Liver (tissue), 9 donors: Measurements from ENCODE around the gene SCIMP. TPM values are rescaled to one million over a fixed set of nuclear protein-coding genes. Genes with fewer than 3 reads are reported as not detected.
"Not testable (repeated sequence)": the region's sequence is repeated elsewhere in the genome, so short reads cannot be mapped to it uniquely, and the experiment has no call there.

Experiments used
- DNase-seq: peaks from one replicate; pipeline ENCODE4 v3.0.0-alpha.2; 2017; ENCODE audit warnings: low spot score
- H3K27ac ChIP-seq, 2 donors: one replicate each; pipeline ENCODE4 v1.7.0; 2013; ENCODE audit warnings: inconsistent platforms in 2 of 2, low read length in 2 of 2, control low read depth in 1 of 2, low read depth in 1 of 2, mild to moderate bottlenecking in 1 of 2
- H3K27me3 ChIP-seq, 4 donors: one replicate each; pipeline versions ENCODE4 v1.6.1 to v1.7.0; 2013; ENCODE audit warnings: low read length in 3 of 4, inconsistent platforms in 1 of 4, mild to moderate bottlenecking in 1 of 4, moderate library complexity in 1 of 4; ENCODE audit not compliant: control insufficient read depth in 4 of 4, insufficient read depth in 4 of 4
- H3K36me3 ChIP-seq, 4 donors: one replicate each; pipeline versions ENCODE4 v1.6.1 to v1.7.0; 2013; ENCODE audit warnings: low read length in 3 of 4, mild to moderate bottlenecking in 3 of 4, low read depth in 1 of 4, moderate library complexity in 1 of 4; ENCODE audit not compliant: control insufficient read depth in 4 of 4, insufficient read depth in 3 of 4
- H3K4me1 ChIP-seq, 4 donors: one replicate each; pipeline versions ENCODE4 v1.6.1 to v1.7.0; 2013; ENCODE audit warnings: low read length in 3 of 4, mild to moderate bottlenecking in 3 of 4, moderate library complexity in 1 of 4; ENCODE audit not compliant: control insufficient read depth in 4 of 4, insufficient read depth in 4 of 4
- H3K4me3 ChIP-seq, 3 donors: one replicate each; pipeline versions ENCODE4 v1.6.1 to v1.7.0; 2013; ENCODE audit warnings: low read length in 3 of 3, control low read depth in 1 of 3, low read depth in 1 of 3, mild to moderate bottlenecking in 1 of 3
- H3K9ac ChIP-seq, 2 donors: one replicate each; pipeline ENCODE4 v1.7.0; 2013; ENCODE audit warnings: low read length in 2 of 2, mild to moderate bottlenecking in 2 of 2, moderate library complexity in 2 of 2, control low read depth in 1 of 2, low read depth in 1 of 2
- H3K9me3 ChIP-seq, 4 donors: one replicate each; pipeline versions ENCODE4 v1.6.1 to v1.7.0; 2013; ENCODE audit warnings: low read length in 3 of 4; ENCODE audit not compliant: control insufficient read depth in 4 of 4
- CTCF ChIP-seq: fragments of 150-350 bp; IDR thresholded peaks from 2 replicates; pipeline ENCODE4 v1.5.1; 2017; ENCODE audit warnings: improper control_type of control experiment, low read depth, low read length; ENCODE audit not compliant: missing input control
- EGR1 ChIP-seq, 2 donors: IDR thresholded peaks; 2 replicates each; pipeline ENCODE4 v1.6.1; 2016 to 2018; ENCODE audit warnings: antibody characterized with exemption in 2 of 2, low read depth in 2 of 2
- FOXA1 ChIP-seq: IDR thresholded peaks from 2 replicates; pipeline ENCODE4 v1.6.1; 2016; ENCODE audit warnings: antibody characterized with exemption
- HNF4A ChIP-seq, 2 donors: conservative IDR thresholded peaks; 2 replicates each; pipeline ENCODE4 v1.6.1; 2016; ENCODE audit warnings: antibody characterized with exemption in 2 of 2, mild to moderate bottlenecking in 2 of 2
- HNF4G ChIP-seq: IDR thresholded peaks from 2 replicates; pipeline ENCODE4 v1.6.1; 2016; ENCODE audit warnings: antibody characterized with exemption
- NR2F2 ChIP-seq: IDR thresholded peaks from 2 replicates; pipeline ENCODE4 v1.6.1; 2016; ENCODE audit warnings: antibody characterized with exemption
- RXRA ChIP-seq, 2 donors: IDR thresholded peaks; 2 replicates each; pipeline ENCODE4 v1.6.1; 2017 to 2018; ENCODE audit warnings: antibody characterized with exemption in 2 of 2, mild to moderate bottlenecking in 1 of 2
- TAF1 ChIP-seq: conservative IDR thresholded peaks from 2 replicates; pipeline ENCODE4 v1.6.1; 2016; ENCODE audit warnings: antibody characterized with exemption, mild to moderate bottlenecking
- WGBS: extraction: QIAGEN DNeasy Blood & Tissue Kit; methylation state at CpG from one replicate; pipeline ENCODE4 v1.1.7; 2013; 5-methylcytosine and 5-hydroxymethylcytosine counted together
- polyA plus RNA-seq, 2 donors: library from polyadenylated mRNA; stranded (reverse) in 1 of 2; unstranded in 1 of 2; fragments of 200-250 nt in 1 of 2; fragments of >200 nt in 1 of 2; fragmentation: Nextera tagmentation in 1 of 2; extraction: Ambion mirVana in 1 of 2; gene quantifications; one replicate each; pipeline versions ENCODE4 v1.2.1 to v1.2.3, GENCODE V29; 2013 to 2015
- total RNA-seq, 2 donors: library from RNA; depleted of rRNA; stranded (reverse); fragments of >200 nt; gene quantifications; one replicate each; pipeline ENCODE4 v1.2.3, GENCODE V29; 2014
- donor health status: healthy.
- donor health status: healthy.
- donor health status: healthy.
- donor health status: healthy.
- donor health status: healthy.

Gene SCIMP
- total and polyA plus RNA-seq, 4 donors = 3.0 to 5.7 (median 3.5) TPM

- no peak for DNase-seq
Observed at GRCh38 chr17:5226940-5227878, 7.5 kb downstream of the SCIMP start.

GRCh38 chr17:5225668-5226457, 8.8 kb downstream of the SCIMP start:
- H3K4me3 ChIP-seq = no peak overlapping the region
- peak overlapping the region in 1 of 2 donors; percentile 6 for H3K9ac ChIP-seq
- no peak for DNase-seq
- peak overlapping the region in 1 of 2 donors; percentile 4 for H3K27ac ChIP-seq
- H3K4me1 ChIP-seq = peaks cover 0 to 3% (median 0%) of the 10 kb centered on the region in 4 donors
- WGBS = 80% methylated on average over 17 of the region's 17 CpGs
- no peaks in the 10 kb centered on the region for H3K27me3 ChIP-seq
- H3K36me3 ChIP-seq = peaks cover 0 to 3% (median under 1%) of the 10 kb centered on the region in 4 donors
- no peaks in the 10 kb centered on the region for H3K9me3 ChIP-seq
- TF ChIP-seq RXRA (IDR thresholded peaks at IDR 0.05) (peak in 1 of 2 donors; percentile 9), EGR1 (IDR thresholded peaks at IDR 0.05; ENCODE audit: low read depth in 2 of 2) (no peak), HNF4A (conservative IDR thresholded peaks at IDR 0.05) (no peak)

More at GRCh38 chr17:5226940-5227878, 7.5 kb downstream of the SCIMP start:
- WGBS = 83% methylated on average over 15 of the region's 15 CpGs
- Histone ChIP-seq H3K4me3 (no peak overlapping the region), H3K9ac (no peak overlapping the region), H3K4me1 (peaks cover 0 to 3% (median 0%) of the 10 kb centered on the region in 4 donors), H3K27ac (peak overlapping the region in 1 of 2 donors; percentile 31), H3K9me3 (peaks cover 0 to 3% (median under 1%) of the 10 kb centered on the region in 4 donors), H3K27me3 (no peaks in the 10 kb centered on the region), H3K36me3 (peaks cover 0 to 3% (median under 1%) of the 10 kb centered on the region in 4 donors)
- no peak for TF ChIP-seq FOXA1
- TF ChIP-seq HNF4A (conservative IDR thresholded peaks at IDR 0.05) = no peak
- TF ChIP-seq NR2F2 = no peak
- TF ChIP-seq TAF1 = no peak

- WGBS = 94% methylated on average over 12 of the region's 12 CpGs
- H3K36me3 ChIP-seq, H3K9me3 ChIP-seq, H3K4me1 ChIP-seq, DNase-seq, H3K4me3 ChIP-seq, H3K9ac ChIP-seq, H3K27me3 ChIP-seq: not testable (repeated sequence)
- peak overlapping the region in 1 of 2 donors; percentile 69 for H3K27ac ChIP-seq
Observed at GRCh38 chr17:5221912-5222311, 12.7 kb downstream of the SCIMP start.

GRCh38 chr17:5220074-5220473, 14.6 kb downstream of the SCIMP start:
- TF ChIP-seq HNF4G (no peak), CTCF (no peak), HNF4A (conservative IDR thresholded peaks at IDR 0.05) (peak in 1 of 2 donors; percentile 20)
- H3K9me3 ChIP-seq = no peaks in the 10 kb centered on the region
- peaks cover 0 to 3% (median 0%) of the 10 kb centered on the region in 4 donors for H3K4me1 ChIP-seq
- no peak overlapping the region for H3K27ac ChIP-seq
- no peak overlapping the region for H3K4me3 ChIP-seq
- 48% methylated on average over 5 of the region's 5 CpGs for WGBS
- no peaks in the 10 kb centered on the region for H3K27me3 ChIP-seq
- peaks cover 0 to 3% (median under 1%) of the 10 kb centered on the region in 4 donors for H3K36me3 ChIP-seq
- no peak overlapping the region for H3K9ac ChIP-seq
- DNase-seq = no peak
